Measurements from ENCODE around the gene PRSS23. TPM values are rescaled to one million over a fixed set of nuclear protein-coding genes. Genes with fewer than 3 reads are reported as not detected.

PRSS23 gene
- total and polyA plus RNA-seq, 12 donors = 5.1 to 49.4 (median 28.8) TPM

DNA sequence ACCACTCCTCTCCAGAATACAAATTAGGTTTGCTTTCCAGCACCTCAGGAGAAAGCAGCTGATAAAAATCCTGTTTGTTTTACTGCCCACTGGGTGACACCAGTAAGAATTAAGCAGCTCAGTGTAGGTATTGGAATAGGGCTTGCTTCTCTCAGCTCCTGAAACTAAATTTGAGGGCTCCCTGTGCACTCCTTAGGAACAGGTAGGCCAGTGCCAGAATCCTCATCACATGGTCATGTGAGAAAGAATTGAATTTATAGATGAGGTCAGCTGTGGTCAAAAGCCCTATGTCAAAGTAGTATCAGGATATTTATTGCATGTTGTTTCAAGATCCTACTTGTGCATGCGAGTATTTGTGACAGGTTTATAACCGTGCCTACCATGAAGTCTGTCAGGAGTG lies 1.0 kb downstream of the PRSS23 start:
- peaks cover 6 to 20% of the 10 kb centered on the region in 2 donors for H3K4me1 ChIP-seq (replicated peaks in 1 of 2)
- intact Hi-C loops (cut with DNase I) = loop anchor here (5.0 to 10.0 kb wide), 4 partner anchors 127 to 344 kb away; partner anchors contain the start of gene ME3 (in 2 of the 2)
- H3K4me3 ChIP-seq = peak overlapping the region in 1 of 4 donors; percentile 72
- no peaks in the 10 kb centered on the region for H3K27me3 ChIP-seq
- no peak overlapping the region for H3K27ac ChIP-seq
- no peak for DNase-seq
- H3K36me3 ChIP-seq (replicated peaks in 1 of 2) = no peaks in the 10 kb centered on the region
- no peak for TF ChIP-seq POLR2A (IDR thresholded peaks at IDR 0.05)
- no peak for TF ChIP-seq CTCF (IDR thresholded peaks at IDR 0.05)
- 75 to 81% (median 77%) methylated on average over 2 of the region's 2 CpGs for whole genome bisulfite sequencing, 4 donors
- H3K9me3 ChIP-seq (replicated peaks in 1 of 3) = no peaks in the 10 kb centered on the region

GRCh38 chr11:86802146-86802545 lies 1.8 kb downstream of the PRSS23 start:
- H3K4me3 ChIP-seq = peak overlapping the region in 1 of 4 donors; percentile 17
- no peaks in the 10 kb centered on the region for H3K27me3 ChIP-seq
- H3K36me3 ChIP-seq (replicated peaks in 1 of 2) = no peaks in the 10 kb centered on the region
- peaks cover 6 to 20% of the 10 kb centered on the region in 2 donors for H3K4me1 ChIP-seq (replicated peaks in 1 of 2)
- 45 to 64% (median 50%) methylated on average over 5 of the region's 5 CpGs for WGBS, 4 donors
- no peak overlapping the region for H3K27ac ChIP-seq
- no peak for DNase-seq
- intact Hi-C loops (cut with DNase I) = loop anchor here (5.0 to 10.0 kb wide), 4 partner anchors 127 to 345 kb away; partner anchors contain the start of gene ME3 (in 2 of the 2)
- H3K9me3 ChIP-seq (replicated peaks in 1 of 3) = no peaks in the 10 kb centered on the region
- no peak for TF ChIP-seq CTCF (IDR thresholded peaks at IDR 0.05)
- TF ChIP-seq POLR2A (IDR thresholded peaks at IDR 0.05) = no peak

GRCh38 chr11:86802601-86803051 lies 2.3 kb downstream of the PRSS23 start:
- Histone ChIP-seq H3K9me3 (replicated peaks in 1 of 3) (no peaks in the 10 kb centered on the region), H3K27ac (no peak overlapping the region), H3K36me3 (replicated peaks in 1 of 2) (no peaks in the 10 kb centered on the region), H3K27me3 (no peaks in the 10 kb centered on the region), H3K4me3 (peak overlapping the region in 1 of 4 donors; percentile 17), H3K4me1 (replicated peaks in 1 of 2) (peaks cover 6 to 20% of the 10 kb centered on the region in 2 donors)
- intact Hi-C loops (cut with DNase I) = loop anchor here (5.0 to 10.0 kb wide), 4 partner anchors 128 to 345 kb away; partner anchors contain the start of gene ME3 (in 2 of the 2)
- peak in 3 of 7 donors; percentile 38 to 66 (median 47) for DNase-seq
- TF ChIP-seq POLR2A (IDR thresholded peaks at IDR 0.05) (no peak), CTCF (IDR thresholded peaks at IDR 0.05) (peak; percentile 30 to 71 (median 59))
- 13 to 27% (median 19%) methylated on average over 3 of the region's 3 CpGs for WGBS, 4 donors

GRCh38 chr11:86803136-86804045 lies 3.0 kb downstream of the PRSS23 start:
- Histone ChIP-seq H3K27ac (no peak overlapping the region), H3K4me1 (replicated peaks in 1 of 2) (peaks cover 6 to 20% of the 10 kb centered on the region in 2 donors), H3K27me3 (no peaks in the 10 kb centered on the region), H3K9me3 (replicated peaks in 1 of 3) (no peaks in the 10 kb centered on the region), H3K4me3 (no peak overlapping the region), H3K36me3 (replicated peaks in 1 of 2) (no peaks in the 10 kb centered on the region)
- intact Hi-C loops (cut with DNase I) = loop anchor here (5.0 to 10.0 kb wide), 4 partner anchors 129 to 346 kb away; partner anchors contain the start of gene ME3 (in 2 of the 2)
- 68 to 74% (median 72%) methylated on average over 5 of the region's 5 CpGs for WGBS, 4 donors
- no peak for TF ChIP-seq CTCF (IDR thresholded peaks at IDR 0.05)
- no peak for TF ChIP-seq POLR2A (IDR thresholded peaks at IDR 0.05)
- no peak for DNase-seq
